ENCODE results near the gene CLK2. TPM values are rescaled to one million over a fixed set of nuclear protein-coding genes. Genes with fewer than 3 reads are reported as not detected.

Gene CLK2
- total and polyA plus RNA-seq, 2 of the 13 experiments (the other 11 are each of a cell fraction or from before 2014, with no cell fraction given), result 20.1 to 73.5 TPM

GRCh38 chr1:155250633-155251449 lies 22.5 kb downstream of the CLK2 start (continued):
- TF ChIP-seq RBAK (CRISPR knock-in tag; IDR thresholded peaks at IDR 0.05) (no peak), HMGXB4 (CRISPR knock-in tag; IDR thresholded peaks at IDR 0.05; ENCODE audit: borderline replicate concordance in 1 of 2, low read depth in 1 of 2) (peak; percentile 85 to 95), CBX2 (IDR thresholded peaks at IDR 0.05; ENCODE audit: low read depth, low read length) (no peak), CBX2 (CRISPR knock-in tag; IDR thresholded peaks at IDR 0.05; ENCODE audit: low read depth) (no peak), ZNF501 (CRISPR knock-in tag; IDR thresholded peaks at IDR 0.05) (0 out of 2 replicates have a peak, but pooled peaks have one; percentile 16), TAF1 (CRISPR knock-in tag; IDR thresholded peaks at IDR 0.05) (no peak), ZBTB42 (CRISPR knock-in tag; IDR thresholded peaks at IDR 0.05) (no peak), HNRNPLL (IDR thresholded peaks at IDR 0.05; ENCODE audit: low read depth, low read length, poor library complexity, severe bottlenecking) (peak; percentile 22), ZNF350 (CRISPR knock-in tag; IDR thresholded peaks at IDR 0.05; ENCODE audit: borderline replicate concordance, low read depth) (peak; percentile 67; the same call in 1 of the 2 replicates), ZSCAN30 (CRISPR knock-in tag; IDR thresholded peaks at IDR 0.05) (no peak), ZNF556 (CRISPR knock-in tag; IDR thresholded peaks at IDR 0.05; ENCODE audit: borderline replicate concordance) (no peak), POLR2A (IDR thresholded peaks at IDR 0.05; ENCODE audit: insufficient read depth in 1 of 2, low read depth in 2 of 2, low read length in 2 of 2) (no peak), ZNF574 (CRISPR knock-in tag; IDR thresholded peaks at IDR 0.05) (peak; percentile 72), HDAC2 (CRISPR knock-in tag; IDR thresholded peaks at IDR 0.05) (peak; percentile 26; the same call in 1 of the 2 replicates), ELF1 (CRISPR knock-in tag; IDR thresholded peaks at IDR 0.05) (peak; percentile 67), ZNF382 (CRISPR knock-in tag; IDR thresholded peaks at IDR 0.05; ENCODE audit: borderline replicate concordance) (no peak)
- TF ChIP-seq, protein P1, sequence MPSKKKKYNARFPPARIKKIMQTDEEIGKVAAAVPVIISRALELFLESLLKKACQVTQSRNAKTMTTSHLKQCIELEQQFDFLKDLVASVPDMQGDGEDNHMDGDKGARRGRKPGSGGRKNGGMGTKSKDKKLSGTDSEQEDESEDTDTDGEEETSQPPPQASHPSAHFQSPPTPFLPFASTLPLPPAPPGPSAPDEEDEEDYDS (CRISPR knock-in tag; IDR thresholded peaks at IDR 0.05), result peak; percentile 10; the same call in 1 of the 2 replicates
- TF ChIP-seq, protein P2, sequence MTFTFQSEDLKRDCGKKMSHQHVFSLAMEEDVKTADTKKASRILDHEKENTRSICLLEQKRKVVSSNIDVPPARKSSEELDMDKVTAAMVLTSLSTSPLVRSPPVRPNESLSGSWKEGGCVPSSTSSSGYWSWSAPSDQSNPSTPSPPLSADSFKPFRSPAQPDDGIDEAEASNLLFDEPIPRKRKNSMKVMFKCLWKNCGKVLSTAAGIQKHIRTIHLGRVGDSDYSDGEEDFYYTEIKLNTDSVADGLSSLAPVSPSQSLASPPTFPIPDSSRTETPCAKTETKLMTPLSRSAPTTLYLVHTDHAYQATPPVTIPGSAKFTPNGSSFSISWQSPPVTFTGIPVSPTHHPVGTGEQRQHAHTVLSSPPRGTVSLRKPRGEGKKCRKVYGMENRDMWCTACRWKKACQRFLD (CRISPR knock-in tag; IDR thresholded peaks at IDR 0.05; ENCODE audit: borderline replicate concordance), result 0 out of 2 replicates have a peak, but pooled peaks have one; percentile 43
- TF ChIP-seq, protein P3, sequence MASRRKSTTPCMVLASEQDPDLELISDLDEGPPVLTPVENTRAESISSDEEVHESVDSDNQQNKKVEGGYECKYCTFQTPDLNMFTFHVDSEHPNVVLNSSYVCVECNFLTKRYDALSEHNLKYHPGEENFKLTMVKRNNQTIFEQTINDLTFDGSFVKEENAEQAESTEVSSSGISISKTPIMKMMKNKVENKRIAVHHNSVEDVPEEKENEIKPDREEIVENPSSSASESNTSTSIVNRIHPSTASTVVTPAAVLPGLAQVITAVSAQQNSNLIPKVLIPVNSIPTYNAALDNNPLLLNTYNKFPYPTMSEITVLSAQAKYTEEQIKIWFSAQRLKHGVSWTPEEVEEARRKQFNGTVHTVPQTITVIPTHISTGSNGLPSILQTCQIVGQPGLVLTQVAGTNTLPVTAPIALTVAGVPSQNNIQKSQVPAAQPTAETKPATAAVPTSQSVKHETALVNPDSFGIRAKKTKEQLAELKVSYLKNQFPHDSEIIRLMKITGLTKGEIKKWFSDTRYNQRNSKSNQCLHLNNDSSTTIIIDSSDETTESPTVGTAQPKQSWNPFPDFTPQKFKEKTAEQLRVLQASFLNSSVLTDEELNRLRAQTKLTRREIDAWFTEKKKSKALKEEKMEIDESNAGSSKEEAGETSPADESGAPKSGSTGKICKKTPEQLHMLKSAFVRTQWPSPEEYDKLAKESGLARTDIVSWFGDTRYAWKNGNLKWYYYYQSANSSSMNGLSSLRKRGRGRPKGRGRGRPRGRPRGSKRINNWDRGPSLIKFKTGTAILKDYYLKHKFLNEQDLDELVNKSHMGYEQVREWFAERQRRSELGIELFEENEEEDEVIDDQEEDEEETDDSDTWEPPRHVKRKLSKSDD (CRISPR knock-in tag; IDR thresholded peaks at IDR 0.05; ENCODE audit: low read depth), result 0 out of 2 replicates have a peak, but pooled peaks have one; percentile 38

Measured in HepG2 (cell line).